Suprapubic skin (tissue), 3 donors: Measurements from ENCODE around the gene ATG14.

Experiments used
- EP300 ChIP-seq: sonication (generic); formaldehyde crosslinking; IDR thresholded peaks from one replicate; pipeline ENCODE4 v1.6.1; 2017; ENCODE audit warnings: antibody characterized with exemption
- POLR2A ChIP-seq, 2 donors: fragments of 450-650 bp; IDR thresholded peaks; one replicate each; pipeline ENCODE4 v1.6.1; 2017; ENCODE audit warnings: antibody characterized with exemption in 2 of 2, mild to moderate bottlenecking in 2 of 2, moderate library complexity in 2 of 2
- TF ChIP-seq, protein P1 (sequence below), 2 donors: fragments of 200-600 bp in 1 of 2; fragments of 450-650 bp in 1 of 2; sonication (generic) in 1 of 2; IDR thresholded peaks; one replicate each; pipeline ENCODE4 v1.5.1; 2016 to 2019; ENCODE audit warnings: antibody characterized with exemption in 2 of 2, mild to moderate bottlenecking in 1 of 2, moderate library complexity in 1 of 2

GRCh38 chr14:55355922-55356321 lies 55.7 kb downstream of the ATG14 start:
- TF ChIP-seq, protein P1, sequence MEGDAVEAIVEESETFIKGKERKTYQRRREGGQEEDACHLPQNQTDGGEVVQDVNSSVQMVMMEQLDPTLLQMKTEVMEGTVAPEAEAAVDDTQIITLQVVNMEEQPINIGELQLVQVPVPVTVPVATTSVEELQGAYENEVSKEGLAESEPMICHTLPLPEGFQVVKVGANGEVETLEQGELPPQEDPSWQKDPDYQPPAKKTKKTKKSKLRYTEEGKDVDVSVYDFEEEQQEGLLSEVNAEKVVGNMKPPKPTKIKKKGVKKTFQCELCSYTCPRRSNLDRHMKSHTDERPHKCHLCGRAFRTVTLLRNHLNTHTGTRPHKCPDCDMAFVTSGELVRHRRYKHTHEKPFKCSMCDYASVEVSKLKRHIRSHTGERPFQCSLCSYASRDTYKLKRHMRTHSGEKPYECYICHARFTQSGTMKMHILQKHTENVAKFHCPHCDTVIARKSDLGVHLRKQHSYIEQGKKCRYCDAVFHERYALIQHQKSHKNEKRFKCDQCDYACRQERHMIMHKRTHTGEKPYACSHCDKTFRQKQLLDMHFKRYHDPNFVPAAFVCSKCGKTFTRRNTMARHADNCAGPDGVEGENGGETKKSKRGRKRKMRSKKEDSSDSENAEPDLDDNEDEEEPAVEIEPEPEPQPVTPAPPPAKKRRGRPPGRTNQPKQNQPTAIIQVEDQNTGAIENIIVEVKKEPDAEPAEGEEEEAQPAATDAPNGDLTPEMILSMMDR (IDR thresholded peaks at IDR 0.05), result no peak
- TF ChIP-seq POLR2A (IDR thresholded peaks at IDR 0.05), result no peak
- TF ChIP-seq EP300, result no peak
